HG03378 (cell line): ENCODE data around the gene FAP.

Source experiments
- ATAC-seq: cut with Tn5 transposase; IDR thresholded peaks from one replicate; pipeline ENCODE4 v1.9.1; 2021; ENCODE audit warnings: mild to moderate bottlenecking, moderate library complexity; ENCODE audit not compliant: unreplicated experiment

FAP gene

GRCh38 chr2:162197069-162197825 lies 46.0 kb downstream of the FAP start:
- no peak for ATAC-seq

- no peak for ATAC-seq
Measured at GRCh38 chr2:162196638-162197037, 46.6 kb downstream of the FAP start.

GRCh38 chr2:162188451-162188850 lies 54.8 kb downstream of the FAP start:
- ATAC-seq: no peak

GRCh38 chr2:162185541-162186232 lies 57.6 kb downstream of the FAP start:
- no peak for ATAC-seq

- ATAC-seq: no peak
Measured at GRCh38 chr2:162184821-162185450, 58.3 kb downstream of the FAP start.

- no peak for ATAC-seq
Measured at GRCh38 chr2:162184359-162184758, 58.9 kb downstream of the FAP start.

- ATAC-seq: no peak
Measured at GRCh38 chr2:162182395-162182794, 60.9 kb downstream of the FAP start.

GRCh38 chr2:162177301-162177700 lies 65.9 kb downstream of the FAP start:
- ATAC-seq: no peak

GRCh38 chr2:162175714-162176113 lies 67.5 kb downstream of the FAP start:
- ATAC-seq: no peak

GRCh38 chr2:162174746-162175145 lies 68.5 kb downstream of the FAP start:
- ATAC-seq: no peak

- ATAC-seq: no peak
Measured at GRCh38 chr2:162172802-162173370, 70.4 kb downstream of the FAP start.

GRCh38 chr2:162166745-162167144 lies 76.5 kb downstream of the FAP start:
- ATAC-seq: no peak

GRCh38 chr2:162166174-162166573 lies 77.1 kb downstream of the FAP start:
- ATAC-seq: no peak

GRCh38 chr2:162164802-162165201 lies 78.4 kb downstream of the FAP start:
- ATAC-seq: no peak

GRCh38 chr2:162159446-162159845 lies 83.8 kb downstream of the FAP start:
- ATAC-seq: no peak

GRCh38 chr2:162156149-162156548 lies 87.1 kb downstream of the FAP start:
- no peak for ATAC-seq

- ATAC-seq: no peak
Measured at GRCh38 chr2:162155093-162155492, 88.2 kb downstream of the FAP start.

- ATAC-seq: peak; percentile 98
Measured at GRCh38 chr2:162153608-162154224, 89.5 kb downstream of the FAP start.

- ATAC-seq: no peak
Measured at GRCh38 chr2:162152147-162152546, 91.1 kb downstream of the FAP start, which contains the start of gene GCG. GCG (minus strand) TSS chr2:162152247; CDS start chr2:162149178, 3,069 bp downstream.

- ATAC-seq: no peak
Measured at GRCh38 chr2:162149940-162150339, 93.3 kb downstream of the FAP start.

- no peak for ATAC-seq
Measured at GRCh38 chr2:162149466-162149865, 93.8 kb downstream of the FAP start.
